ENCODE results near the gene CAV2. TPM values are rescaled to one million over a fixed set of nuclear protein-coding genes. Genes with fewer than 3 reads are reported as not detected.
A peak's percentile ranks its signal among the peaks of the same experiment; 100 is the strongest.

CAV2 gene
- total and polyA plus RNA-seq, 9 of the 15 experiments (the other 6 are each of a cell fraction or from before 2014, with no cell fraction given): 16.1 to 137 (median 38.3) TPM

GRCh38 chr7:116552602-116553001 is 53.1 kb downstream of the CAV2 start (continued):
- no peak for TF ChIP-seq ZNF121 (CRISPR knock-in tag; conservative IDR thresholded peaks at IDR 0.05)
- no peak for TF ChIP-seq KLF13 (tag; IDR thresholded peaks at IDR 0.05; ENCODE audit: borderline replicate concordance, low read depth)
- TF ChIP-seq, protein P1, sequence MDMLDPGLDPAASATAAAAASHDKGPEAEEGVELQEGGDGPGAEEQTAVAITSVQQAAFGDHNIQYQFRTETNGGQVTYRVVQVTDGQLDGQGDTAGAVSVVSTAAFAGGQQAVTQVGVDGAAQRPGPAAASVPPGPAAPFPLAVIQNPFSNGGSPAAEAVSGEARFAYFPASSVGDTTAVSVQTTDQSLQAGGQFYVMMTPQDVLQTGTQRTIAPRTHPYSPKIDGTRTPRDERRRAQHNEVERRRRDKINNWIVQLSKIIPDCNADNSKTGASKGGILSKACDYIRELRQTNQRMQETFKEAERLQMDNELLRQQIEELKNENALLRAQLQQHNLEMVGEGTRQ (CRISPR knock-in tag; IDR thresholded peaks at IDR 0.05): peak; percentile 73

DNA sequence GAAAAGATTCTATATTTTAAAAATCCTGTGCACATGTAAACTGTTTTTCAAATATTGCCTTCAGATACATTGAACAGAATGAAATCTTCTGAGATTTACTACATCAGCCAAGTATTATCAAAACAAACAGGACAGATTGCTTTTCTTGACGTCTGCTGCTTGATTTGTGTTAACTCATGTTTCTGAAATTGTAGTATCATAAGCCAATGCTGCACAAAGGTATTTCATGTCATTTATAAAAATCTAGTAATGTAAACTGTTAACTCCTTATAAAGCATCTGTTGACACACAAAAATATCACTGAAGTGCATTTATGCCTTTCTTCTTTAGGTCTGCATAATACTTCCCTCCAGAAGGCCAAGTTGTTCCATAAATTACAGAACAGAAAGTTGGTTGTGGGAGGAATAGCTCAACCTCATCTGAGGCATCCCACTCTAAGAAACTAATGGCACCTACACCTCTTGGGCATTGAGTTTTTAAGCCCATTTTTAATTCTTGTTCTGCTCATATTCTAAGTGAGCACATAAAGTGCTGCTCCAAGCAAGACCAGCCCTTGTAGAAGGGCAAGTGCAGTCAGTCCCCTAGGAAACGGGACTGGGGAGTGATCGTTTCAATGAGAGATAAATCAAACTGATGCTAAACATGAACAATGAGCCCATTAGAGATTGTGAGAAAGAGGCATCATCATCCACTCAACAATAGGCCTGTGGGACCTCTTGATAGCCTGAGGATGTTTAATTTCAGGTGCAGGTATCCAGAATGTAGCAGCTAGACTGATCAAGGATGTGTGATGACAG is 53.8 kb downstream of the CAV2 start:
- FAIRE-seq (no peak), DNase-seq (ENCODE audit: extremely low read depth in 1 of 4, low spot score in 3 of 4) (no peak), ATAC-seq (no peak)
- in situ Hi-C loops (cut with MboI): no loop called here
- Histone ChIP-seq H3K27ac (ENCODE audit: extremely low read depth, low read depth, low read length) (no peak overlapping the region), H3K27me3 (ENCODE audit: control insufficient read depth in 2 of 2, insufficient read depth in 2 of 2, low read length in 2 of 2) (peaks cover 12 to 15% of the 10 kb centered on the region in 2 experiments; a peak in 3 of 5 replicates), H3K4me3 (no peak overlapping the region), H3K9me1 (ENCODE audit: control insufficient read depth, insufficient read depth, low read length) (no peaks in the 10 kb centered on the region), H3K4me2 (ENCODE audit: insufficient read depth, low read length) (no peak overlapping the region), H3K36me3 (ENCODE audit: control insufficient read depth, insufficient read depth, low read length) (no peaks in the 10 kb centered on the region), H3K9ac (ENCODE audit: insufficient read depth in 1 of 2, low read depth in 2 of 2, low read length in 2 of 2) (no peak overlapping the region), H3K9me3 (replicated peaks; ENCODE audit: control insufficient read depth, insufficient read depth, low read depth, low read length) (no peaks in the 10 kb centered on the region), H2AFZ (ENCODE audit: low read depth, low read length) (no peak overlapping the region), H3K4me1 (replicated peaks in 1 of 2; ENCODE audit: control insufficient read depth in 2 of 2, insufficient read depth in 2 of 2, low read length in 2 of 2) (no peaks in the 10 kb centered on the region), H3K79me2 (ENCODE audit: control insufficient read depth, insufficient read depth, low read length) (no peaks in the 10 kb centered on the region), H4K20me1 (replicated peaks; ENCODE audit: control insufficient read depth, insufficient read depth, low read length) (no peaks in the 10 kb centered on the region)
- BruUV-seq (replicated peaks): no TSS peak
- ChIA-PET POLR2A (no interaction called here), CTCF (ENCODE audit: low intra/inter-chr PET ratio) (no interaction called here)
- 4% methylated on average over 3 of the region's 3 CpGs for WGBS (ENCODE audit: insufficient coverage, low coverage, missing lambda C conversion rate)
- intact Hi-C loops (cut with micrococcal nuclease): no loop called here
- TF ChIP-seq, protein P2, sequence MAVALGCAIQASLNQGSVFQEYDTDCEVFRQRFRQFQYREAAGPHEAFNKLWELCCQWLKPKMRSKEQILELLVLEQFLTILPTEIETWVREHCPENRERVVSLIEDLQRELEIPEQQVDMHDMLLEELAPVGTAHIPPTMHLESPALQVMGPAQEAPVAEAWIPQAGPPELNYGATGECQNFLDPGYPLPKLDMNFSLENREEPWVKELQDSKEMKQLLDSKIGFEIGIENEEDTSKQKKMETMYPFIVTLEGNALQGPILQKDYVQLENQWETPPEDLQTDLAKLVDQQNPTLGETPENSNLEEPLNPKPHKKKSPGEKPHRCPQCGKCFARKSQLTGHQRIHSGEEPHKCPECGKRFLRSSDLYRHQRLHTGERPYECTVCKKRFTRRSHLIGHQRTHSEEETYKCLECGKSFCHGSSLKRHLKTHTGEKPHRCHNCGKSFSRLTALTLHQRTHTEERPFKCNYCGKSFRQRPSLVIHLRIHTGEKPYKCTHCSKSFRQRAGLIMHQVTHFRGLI (CRISPR knock-in tag; IDR thresholded peaks at IDR 0.05): no peak
- TF ChIP-seq TBP (optimal IDR thresholded peaks at IDR 0.05; ENCODE audit: low read depth, low read length) (no peak), NR2C2 (CRISPR knock-in tag; IDR thresholded peaks at IDR 0.05) (no peak), NR2C2 (tag; IDR thresholded peaks at IDR 0.05) (no peak), TEAD4 (IDR thresholded peaks at IDR 0.05; ENCODE audit: low read length) (no peak), TEAD4 (CRISPR knock-in tag; IDR thresholded peaks at IDR 0.05; ENCODE audit: borderline replicate concordance) (no peak), ZNF707 (CRISPR knock-in tag; conservative IDR thresholded peaks at IDR 0.05) (no peak), U2AF2 (optimal IDR thresholded peaks at IDR 0.05; ENCODE audit: low read depth, low read length) (no peak), ZNF282 (CRISPR knock-in tag; IDR thresholded peaks at IDR 0.05) (no peak), NFE2 (IDR thresholded peaks at IDR 0.05; ENCODE audit: low read depth) (no peak), ZNF699 (CRISPR knock-in tag; IDR thresholded peaks at IDR 0.05; ENCODE audit: insufficient replicate concordance) (no peak), CHD1 (IDR thresholded peaks at IDR 0.05; ENCODE audit: low read length) (no peak)
- TF ChIP-seq, protein P3, sequence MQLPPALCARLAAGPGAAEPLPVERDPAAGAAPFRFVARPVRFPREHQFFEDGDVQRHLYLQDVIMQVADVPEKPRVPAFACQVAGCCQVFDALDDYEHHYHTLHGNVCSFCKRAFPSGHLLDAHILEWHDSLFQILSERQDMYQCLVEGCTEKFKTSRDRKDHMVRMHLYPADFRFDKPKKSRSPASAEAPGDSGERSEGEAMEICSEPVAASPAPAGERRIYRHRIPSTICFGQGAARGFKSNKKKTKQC (CRISPR knock-in tag; IDR thresholded peaks at IDR 0.05): no peak

All from K562 (cell line).